HG03025 (cell line): ENCODE data around the gene PRR23E.

Source experiments
- ATAC-seq: cut with Tn5 transposase; IDR thresholded peaks from one replicate; pipeline ENCODE4 v1.9.1; 2021; ENCODE audit warnings: mild to moderate bottlenecking, moderate library complexity; ENCODE audit not compliant: unreplicated experiment, low FRiP score

Gene PRR23E

DNA sequence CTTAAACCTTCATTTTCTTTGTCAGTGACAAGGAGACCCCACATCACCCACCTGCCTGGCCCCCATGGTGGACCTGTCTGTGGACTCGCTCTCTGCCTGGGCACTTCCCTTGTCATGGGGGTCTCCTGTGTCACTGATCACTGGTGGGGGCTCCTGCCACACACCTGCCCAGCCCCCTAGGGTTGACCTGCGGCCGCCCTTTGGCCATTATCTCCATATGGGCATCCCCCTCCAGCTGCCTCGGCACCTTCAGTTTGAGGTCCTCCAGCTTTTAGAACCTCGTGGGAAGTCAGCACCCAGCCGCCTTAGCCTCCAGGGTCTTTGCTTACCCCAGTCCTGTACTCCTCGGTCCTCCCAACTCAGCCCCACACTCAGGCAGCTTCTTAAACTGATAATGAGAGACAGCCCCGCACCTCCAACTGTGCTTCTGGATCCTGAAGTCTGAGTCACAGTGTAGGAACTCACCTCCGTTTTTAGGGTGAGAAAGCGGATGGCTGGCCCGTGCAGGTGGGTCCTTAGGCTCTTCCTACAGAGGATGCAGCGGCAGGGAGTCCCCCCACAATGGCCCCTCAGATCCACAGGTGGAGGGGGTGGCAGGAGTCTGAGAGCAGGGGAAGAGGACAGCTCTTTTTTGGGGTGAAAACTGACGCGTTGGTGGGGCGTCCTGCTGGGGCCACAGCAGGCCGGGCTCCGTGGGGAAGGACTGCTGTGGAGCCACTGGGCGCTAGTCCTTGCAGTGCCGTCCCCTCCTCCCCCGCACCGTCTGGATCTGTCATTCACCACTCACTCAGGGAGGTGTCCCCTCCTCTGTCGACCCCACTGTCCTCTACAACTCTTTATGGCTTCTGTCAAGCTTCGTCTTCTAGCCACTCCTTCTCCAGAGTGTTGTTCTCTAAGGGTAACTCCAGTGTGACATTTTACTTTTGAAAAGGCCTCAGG lies 8.7 kb upstream of the PRR23E start:
- ATAC-seq = no peak

DNA sequence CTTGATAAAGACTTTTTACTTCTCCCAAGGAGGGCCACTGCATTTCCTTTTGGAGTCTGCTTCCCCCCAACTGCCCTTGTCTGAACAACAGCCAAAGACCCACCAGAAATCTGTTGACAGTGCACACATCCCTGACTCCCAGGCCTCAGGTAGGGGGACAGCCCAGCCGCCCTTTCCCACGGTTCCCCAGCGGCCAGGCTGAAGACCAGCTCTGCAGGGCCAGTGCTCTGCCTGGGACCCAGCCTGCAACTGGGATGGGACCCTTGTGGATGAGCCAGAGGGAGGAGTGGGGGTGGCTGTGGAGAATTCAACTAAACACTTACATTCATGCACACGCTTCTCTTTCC lies 8.1 kb upstream of the PRR23E start:
- no peak for ATAC-seq

DNA sequence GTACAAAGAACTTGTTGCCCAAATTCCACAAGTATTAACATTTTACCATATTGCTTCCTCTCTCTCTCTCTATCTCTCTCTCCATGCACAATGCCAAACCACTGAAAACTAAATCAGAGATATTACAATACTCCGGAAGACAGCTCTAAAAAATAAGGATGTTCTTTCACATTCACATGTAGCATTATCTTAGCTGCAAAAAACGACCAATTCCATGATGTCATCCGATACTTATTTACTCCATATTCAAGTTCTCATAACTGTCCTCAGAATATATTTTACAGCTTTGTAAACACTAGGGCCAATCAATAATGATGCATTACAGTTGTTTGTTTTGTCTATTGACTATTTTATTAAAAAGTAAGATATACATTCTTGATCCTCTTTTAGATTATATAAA lies 7.7 kb upstream of the PRR23E start:
- ATAC-seq = no peak

DNA sequence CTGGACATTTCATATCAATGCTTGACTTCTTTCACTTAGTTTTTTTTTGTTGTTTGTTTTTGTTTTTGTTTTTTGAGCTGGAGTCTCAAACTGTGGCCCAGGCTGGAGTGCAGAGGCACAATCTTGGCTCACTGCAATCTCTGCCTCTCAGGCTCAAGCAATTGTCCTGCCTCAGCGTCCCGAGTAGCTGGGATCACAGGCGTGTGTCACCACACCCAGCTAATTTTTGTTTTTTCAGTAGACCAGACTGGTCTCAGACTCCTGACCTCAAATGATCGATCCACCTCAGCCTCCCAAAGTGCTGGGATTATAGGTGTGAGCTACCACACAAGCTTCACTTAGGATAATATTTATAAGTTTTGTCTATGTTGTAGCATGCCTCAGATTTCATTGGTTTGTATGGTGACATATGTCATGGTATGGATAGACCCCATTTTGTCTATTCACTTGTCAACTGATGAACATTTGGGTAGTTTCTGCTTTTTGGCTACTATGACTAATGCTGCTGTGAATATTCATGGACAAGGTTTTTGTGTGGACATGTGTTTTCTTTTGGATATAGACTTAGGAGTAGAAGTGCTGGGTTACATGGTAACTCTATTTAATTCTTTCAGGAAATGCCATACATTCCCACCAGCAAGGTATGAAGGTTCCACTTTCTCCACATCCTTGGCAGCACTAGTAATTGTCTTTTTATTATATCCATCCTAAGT lies 6.8 kb upstream of the PRR23E start:
- no peak for ATAC-seq

DNA sequence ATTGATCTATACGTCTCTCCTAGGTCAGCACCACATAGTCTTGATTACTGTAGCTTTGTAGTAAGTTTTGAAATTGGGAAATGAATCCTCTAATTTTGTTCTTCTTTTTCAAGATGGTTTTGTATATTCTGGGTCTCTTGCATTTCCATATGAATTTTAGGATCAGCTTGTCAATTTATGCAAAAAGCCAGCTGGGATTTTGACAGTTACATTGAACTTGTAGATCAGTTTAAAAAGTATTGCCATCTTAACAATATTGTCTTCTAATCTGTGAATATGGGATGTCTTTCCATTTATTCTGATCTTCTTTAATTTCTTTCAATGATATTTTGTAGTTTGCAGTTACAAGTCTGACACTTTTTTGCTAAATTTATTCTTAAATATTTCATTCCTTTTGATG lies 5.6 kb upstream of the PRR23E start:
- ATAC-seq = no peak

DNA sequence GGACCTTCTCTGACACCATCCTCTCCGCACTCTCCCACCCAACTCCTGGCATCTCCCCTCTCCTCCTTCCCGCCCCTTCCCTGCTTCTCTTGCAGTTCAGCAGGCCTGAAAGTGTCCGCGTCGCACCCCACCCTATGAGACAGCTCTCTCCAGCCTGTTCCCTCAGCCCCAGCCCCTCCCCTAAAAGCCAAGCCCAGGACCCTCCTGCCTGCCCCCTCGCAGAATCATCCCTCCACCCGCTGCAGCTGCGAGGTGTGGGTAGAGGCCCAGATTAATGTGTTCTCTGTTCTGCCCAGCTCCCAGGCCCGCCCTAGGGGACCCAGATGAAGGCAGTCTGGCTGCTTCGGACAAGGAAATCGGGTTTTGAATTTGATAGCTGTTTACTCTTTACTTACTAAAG lies 410 bp downstream of the PRR23E start:
- ATAC-seq = no peak

DNA sequence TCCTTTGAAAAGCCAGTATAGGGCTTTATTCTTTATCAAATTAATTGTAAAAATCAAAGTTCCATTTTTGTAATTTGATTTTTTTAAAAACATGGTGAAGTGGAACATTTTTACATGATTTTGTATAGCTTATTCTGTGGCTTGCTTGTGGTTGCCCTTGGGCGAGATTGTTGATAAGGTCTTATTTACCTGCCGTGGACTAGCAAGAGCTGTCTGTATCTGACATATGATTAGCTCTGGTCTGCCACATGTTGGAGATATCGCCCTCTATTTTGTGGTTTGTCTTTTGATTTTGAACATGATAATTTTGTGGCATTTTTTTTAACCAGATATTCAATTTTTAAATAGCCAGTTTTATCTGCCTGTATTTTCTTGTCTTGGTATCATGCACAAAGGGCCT lies 844 bp downstream of the PRR23E start:
- no peak for ATAC-seq

DNA sequence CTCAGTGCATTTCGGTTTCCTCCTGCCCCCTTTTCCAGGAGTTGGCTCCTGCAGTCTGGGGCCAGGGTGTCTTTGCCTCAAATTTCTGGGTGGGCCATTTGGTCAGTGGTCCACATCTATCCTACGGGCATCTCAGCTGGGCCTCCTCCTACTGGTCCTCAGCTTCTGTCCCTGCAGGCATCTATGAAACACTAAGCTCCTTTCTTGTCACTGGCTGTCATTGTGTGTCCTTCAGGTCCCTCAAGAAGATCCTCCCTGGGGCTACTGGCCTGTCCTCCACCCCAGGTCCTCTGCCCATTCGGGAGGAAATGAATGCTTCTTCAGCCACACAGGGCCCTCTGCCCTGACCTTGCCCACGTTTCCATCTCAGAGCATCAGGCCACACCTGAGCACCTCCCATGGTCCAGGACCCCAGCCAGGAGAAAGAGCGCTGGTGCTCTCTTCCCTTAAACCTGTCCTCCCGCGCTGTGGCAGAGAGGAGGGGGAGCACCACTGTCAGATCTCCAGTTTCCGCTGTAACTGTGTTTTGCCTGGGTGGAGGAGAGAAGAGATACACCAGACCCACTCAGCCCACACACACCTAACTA lies 1.8 kb downstream of the PRR23E start:
- ATAC-seq = no peak

DNA sequence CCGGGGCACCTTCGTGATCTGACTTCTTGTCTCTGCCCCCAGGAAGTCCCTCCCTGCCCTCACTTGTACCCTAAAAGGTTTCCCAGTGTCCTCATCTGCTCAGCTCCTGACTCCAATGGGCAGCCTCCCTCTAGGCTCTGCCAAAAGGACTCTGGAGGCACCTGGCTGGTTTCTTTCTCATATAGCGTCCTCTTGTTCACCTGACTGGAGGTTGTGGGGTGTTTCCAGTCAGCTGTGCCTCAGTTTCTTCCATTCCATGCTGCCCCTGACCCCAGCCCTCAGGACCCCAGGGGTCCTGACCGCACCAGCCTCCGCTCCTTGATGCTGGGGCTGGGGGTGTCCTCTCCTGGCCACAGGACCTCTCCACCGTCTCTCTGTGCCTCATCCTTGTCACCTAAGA lies 2.5 kb downstream of the PRR23E start:
- no peak for ATAC-seq

DNA sequence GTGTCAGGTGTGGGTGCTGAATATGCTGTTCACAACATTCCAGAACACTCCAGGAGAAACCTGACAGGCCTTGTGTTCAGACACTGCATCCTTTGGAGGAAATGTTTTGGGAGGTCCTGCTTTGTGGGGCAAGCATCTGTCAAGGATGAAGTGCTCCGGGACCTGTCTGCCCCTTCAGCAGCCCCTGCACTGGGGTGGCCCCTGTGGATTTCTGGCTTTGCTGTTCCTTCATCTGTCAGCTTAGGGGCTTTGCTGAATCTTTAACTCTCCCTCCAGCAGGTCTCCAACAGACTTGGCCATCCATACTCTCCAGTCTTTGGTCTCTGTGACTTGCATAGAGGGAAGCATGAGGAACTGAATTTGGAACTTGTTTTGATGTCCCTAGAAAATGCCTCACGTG lies 3.1 kb downstream of the PRR23E start:
- no peak for ATAC-seq

DNA sequence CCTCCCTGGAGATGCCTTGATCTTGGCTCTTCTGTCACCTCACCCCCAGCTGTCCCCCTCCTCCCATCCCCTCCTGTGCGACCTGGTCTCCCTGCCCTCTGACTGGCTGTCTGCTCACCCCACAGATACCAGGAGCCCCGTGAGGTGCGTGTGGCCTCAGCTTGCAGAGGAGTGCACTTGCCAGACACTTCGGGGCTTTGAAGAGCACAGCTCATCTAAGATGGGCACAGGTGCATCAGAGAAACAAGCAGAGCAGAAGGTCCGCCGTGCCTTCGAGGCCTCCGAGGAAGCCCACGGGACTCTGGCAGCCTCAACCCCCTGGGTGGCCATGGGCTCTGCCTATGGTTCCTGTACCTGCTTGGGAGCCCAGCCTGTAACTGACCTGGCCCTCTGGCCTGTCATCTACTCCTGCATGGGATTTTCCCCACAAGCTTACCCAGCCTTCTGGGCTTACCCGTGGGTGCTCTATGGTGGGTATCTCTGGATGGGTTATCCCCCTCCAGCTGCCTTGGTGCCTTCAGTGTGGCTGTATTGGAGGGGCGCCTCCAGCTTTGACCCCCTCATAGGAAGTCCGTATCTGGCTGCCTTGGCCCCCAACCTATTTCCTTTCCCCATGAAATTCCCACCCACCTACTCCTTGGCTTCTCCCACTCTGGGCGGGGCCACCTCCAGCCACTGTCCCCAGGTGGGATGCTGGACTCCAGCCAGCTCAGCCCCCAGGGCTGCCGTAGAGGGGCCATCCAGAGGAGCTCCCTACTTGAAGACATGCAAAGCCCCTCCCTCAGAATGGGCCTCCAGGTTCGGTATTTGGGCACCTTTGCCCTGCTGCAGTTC lies 3.8 kb downstream of the PRR23E start:
- no peak for ATAC-seq

DNA sequence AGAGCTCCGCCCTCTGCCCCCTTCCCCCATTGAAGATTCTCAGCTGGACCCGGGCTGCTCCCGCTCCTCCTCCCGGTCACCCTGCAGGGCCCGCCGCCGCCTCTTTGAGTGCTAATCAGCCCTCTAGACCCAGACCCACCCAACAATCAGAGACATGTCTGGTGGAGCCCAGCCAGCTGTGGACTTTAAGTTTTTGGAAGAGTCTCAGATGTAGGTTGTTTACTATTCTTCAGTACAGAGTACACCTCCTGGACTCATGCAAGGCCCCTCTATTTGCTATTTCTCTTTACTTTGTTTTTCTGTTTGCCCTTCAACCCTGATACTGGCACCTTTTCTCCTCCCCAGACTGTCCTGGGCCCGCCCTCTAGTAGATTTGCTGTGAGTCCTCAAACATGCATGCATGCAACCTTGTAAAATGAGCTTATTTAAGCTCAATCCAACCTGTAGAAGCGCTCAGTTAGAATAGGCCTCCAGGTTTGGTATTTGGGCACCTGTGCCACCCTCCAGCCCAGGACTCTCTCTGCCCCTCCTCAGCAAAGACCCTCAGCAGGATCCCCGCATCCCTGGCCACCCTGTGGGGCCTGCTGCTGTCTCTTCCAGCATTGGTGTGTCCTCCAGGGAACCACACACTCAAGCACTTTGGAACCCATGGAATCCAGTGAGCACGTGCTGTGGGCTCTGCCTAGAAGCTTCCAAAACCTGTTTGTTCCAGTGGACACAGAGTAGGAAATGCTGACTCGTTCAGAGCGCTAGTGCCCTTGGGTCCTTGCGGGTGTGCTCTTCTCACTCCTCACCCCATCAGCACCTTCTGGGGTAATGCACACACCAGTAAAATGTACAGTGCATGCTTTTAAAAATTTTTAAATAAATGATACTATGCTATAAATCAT lies 4.6 kb downstream of the PRR23E start:
- ATAC-seq = no peak

DNA sequence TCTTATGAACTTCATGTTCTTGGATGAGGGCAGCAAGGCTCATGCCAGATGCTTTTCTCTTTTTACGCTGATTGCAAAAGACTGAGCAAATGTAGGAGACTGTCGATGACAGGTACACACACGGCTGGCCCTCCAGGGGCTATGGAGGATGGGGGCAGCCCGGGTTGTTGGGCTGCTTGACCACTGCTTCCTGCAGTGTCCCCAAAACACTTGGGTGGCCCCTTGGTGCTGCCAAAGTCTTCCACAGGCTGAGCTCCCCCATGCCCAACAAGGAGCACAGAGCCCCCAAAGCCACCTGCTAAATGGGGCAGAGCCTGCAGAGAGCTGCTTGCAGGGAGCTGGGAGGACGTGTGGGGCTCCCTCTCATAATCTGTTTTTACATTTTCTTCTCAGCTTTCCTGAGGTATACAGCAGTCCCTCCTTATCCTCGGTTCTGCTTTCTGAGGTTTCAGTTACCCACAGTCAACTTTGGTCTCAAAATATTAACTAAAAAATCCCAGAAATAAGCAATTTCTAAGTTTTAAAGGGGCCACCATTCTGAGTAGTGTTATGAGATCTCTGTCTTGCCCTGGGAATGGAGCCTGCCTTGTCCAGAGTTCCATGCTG lies 7.3 kb downstream of the PRR23E start:
- no peak for ATAC-seq

DNA sequence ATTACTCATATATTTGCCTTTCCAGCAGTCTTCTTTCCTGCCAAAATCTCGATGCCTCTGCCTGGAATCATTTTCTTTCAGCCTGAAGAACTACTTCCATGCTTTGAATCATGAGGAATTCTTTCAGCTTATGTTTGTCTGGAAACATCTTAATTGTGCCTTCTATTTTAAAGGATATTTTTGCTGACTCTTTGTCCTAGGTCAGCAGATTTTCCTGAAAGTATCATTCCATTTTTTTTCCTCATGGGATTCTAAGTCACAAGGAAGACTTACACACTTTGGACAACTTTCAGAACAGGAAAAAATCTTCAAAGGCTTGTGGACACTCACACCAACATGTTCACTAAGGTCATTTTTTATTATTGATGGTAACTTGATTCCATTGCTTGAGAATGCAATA lies 10.1 kb downstream of the PRR23E start:
- no peak for ATAC-seq

DNA sequence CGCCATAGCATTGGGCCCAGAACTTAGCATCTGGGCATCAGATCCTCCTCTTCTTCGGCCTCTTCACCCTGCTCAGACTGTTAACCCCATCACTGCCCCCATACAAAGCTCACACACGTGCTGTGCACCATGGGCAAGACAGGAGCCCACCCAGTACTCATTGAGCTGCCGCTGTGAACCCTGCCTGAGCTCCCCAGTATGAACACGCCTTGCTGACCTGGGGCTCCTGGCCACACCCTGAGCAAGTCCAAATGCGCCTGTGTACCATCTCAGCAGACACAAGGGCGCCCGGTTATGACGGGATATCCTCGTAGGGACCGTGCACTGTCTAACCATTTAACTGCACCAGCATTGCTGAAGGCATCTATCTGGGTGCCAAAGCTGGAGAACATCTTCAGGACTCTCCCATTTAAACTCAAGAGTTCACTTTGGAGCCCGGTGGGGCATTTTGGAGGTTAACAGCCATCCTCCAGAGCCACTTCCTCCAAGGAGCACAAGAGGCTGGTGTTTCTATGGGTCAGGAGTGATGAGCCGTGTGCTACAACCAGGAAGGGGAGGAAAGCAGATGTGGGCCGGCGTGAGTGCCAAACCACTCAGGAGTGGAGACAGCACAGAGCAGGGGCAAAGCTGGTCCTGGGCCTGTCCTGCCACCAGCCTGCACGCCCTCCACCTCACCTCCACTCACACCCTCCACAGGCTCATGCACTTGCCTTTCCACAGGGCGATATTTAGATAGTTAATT lies 12.1 kb downstream of the PRR23E start:
- ATAC-seq = no peak

DNA sequence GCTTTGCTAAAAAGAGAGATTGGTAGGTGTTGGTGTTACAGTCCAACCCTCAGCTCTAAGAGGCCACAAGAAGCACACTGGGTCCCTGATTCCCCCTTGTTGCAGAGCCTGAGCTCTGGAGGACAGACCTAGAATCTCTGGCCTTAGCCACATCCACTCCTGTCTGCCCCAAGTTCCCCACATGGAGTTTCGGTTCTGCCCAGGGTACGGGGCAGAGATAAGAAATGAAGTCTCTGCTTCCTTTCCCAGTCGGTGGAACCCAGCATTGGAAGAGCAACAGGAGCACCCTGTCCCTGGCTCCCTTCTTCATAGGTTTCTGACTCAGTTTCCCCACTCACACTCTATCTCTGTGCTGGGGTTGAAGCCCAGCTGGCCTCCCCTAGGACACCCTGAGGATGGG lies 13.2 kb downstream of the PRR23E start:
- no peak for ATAC-seq

DNA sequence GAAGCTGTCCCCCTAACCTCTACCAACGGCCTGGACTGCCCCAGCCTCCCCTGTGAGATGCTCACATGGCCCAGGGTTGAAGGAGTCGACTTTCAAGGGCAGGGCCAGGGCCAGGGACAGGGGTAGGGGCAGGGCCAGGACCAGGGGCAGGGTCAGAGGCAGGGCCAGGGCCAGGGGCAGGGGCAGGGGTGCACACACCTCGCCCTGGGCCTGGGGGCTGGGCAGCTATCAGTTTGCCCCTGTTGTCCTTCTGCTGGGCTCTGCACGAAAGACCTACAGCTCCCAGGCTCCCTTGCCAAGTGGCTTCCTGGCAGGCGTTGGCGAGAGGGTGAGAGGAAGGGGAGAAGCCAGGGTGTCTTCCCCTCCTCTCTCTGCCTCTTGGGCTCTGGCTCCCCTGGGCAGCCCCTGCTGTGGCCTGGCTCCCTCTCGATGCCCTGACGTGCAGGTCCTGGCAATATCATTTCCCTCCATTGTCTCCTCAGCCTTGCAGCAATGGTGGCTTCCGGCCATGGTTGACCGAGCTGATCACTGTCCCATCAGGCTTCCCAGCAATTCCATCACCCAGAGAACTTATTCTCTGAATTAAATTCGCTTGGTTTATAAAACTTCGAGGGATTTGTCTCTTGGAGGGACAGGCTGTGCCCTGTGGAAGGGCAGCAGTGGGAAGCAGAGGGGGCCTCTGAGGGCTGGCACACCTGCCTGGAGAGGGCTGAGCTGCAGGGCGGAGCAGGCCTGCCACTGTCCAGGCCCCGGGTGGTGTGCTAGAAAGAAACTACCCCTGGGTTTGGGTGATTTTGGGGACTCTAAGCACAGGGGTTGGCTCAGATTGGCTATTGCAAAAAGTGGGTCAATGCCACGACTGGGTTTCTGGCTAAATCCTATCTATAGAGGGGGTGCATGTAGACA lies 13.9 kb downstream of the PRR23E start:
- no peak for ATAC-seq
